HG03139 (cell line): Measurements from ENCODE around the gene DAZ3.
"Not testable (repeated sequence)": the region's sequence is repeated elsewhere in the genome, so short reads cannot be mapped to it uniquely, and the experiment has no call there.

Experiments
- ATAC-seq: cut with Tn5 transposase; IDR thresholded peaks from one replicate; pipeline ENCODE4 v1.9.1; 2021; ENCODE audit not compliant: unreplicated experiment

DAZ3 gene

DNA sequence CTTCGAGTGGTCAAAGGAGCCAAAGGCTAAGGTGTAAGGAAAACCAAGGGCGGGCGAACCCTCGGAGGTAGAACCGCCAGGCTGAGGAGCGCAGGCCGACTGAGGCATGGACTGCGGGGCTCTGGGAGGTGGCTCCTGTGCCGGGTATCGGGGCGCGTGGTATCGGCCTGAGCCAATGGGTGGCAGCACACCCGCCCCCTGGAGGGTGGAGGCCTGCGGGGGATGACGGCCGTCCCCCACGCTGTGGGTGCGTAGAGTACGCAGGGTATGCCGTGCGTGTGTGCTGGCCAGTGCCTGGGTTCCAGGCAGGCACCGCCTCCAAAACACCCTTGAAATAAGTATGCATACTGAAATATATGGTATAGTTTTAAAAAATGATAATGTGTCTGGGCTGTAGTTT is at the start of gene DAZ3:
Gene DAZ3, minus strand, starts transcription at position 101 of the 400 bp plus-strand sequence. CDS start 208 bp downstream, outside the sequence.
- ATAC-seq = not testable (repeated sequence)

GRCh38 chrY:24833619-24834018 is 20.4 kb upstream of the DAZ3 start, which contains the start of gene DAZ4:
DAZ4 (plus strand) TSS chrY:24833919; CDS start chrY:24834127, 208 bp downstream.
- not testable (repeated sequence) for ATAC-seq

- ATAC-seq = not testable (repeated sequence)
Measured at GRCh38 chrY:24825069-24825468, 11.9 kb upstream of the DAZ3 start.

- ATAC-seq = not testable (repeated sequence)
Measured at GRCh38 chrY:24824184-24824879, 11.1 kb upstream of the DAZ3 start.

DNA sequence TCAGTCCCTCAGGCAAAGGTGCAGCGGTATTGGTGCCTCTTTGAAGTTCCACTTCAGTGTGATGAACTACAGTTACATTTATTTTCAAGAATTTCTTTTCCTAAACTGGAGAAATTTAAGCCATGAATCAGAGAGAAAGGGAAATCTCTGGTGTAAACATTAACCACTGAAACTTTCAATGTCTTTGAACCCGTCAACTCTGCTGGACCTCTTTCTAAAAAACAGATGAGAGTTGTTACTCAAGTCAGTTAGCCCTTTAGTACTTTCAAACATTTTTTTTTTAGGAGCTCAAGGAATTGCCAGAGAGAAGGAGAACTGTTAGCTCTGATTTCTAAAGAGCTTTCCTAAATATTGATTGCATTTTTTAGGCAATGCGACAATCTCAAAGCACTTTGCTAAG is 8.6 kb upstream of the DAZ3 start:
- ATAC-seq = not testable (repeated sequence)
